Measurements from ENCODE around the gene SIX1.

DNA sequence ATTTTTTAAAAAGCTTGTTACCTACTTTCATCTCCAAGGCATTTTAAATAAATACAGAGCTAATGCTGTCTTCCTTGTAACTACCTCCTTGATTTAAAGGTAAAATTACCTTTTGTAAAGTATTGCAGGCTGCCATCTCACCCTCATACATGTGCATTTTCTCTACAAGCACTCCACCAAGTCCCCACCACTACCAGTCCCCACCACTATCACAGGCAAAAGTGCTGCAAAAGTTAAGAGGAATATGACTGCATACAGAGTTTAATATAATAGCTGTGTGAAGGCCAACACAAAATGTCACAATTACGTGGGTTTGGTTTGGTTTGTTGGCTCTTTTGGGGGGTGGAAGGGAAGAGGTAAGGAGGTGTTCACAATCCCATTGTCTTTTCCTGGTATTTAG is 9.6 kb downstream of the SIX1 start:
- TF ChIP-seq, protein P1, sequence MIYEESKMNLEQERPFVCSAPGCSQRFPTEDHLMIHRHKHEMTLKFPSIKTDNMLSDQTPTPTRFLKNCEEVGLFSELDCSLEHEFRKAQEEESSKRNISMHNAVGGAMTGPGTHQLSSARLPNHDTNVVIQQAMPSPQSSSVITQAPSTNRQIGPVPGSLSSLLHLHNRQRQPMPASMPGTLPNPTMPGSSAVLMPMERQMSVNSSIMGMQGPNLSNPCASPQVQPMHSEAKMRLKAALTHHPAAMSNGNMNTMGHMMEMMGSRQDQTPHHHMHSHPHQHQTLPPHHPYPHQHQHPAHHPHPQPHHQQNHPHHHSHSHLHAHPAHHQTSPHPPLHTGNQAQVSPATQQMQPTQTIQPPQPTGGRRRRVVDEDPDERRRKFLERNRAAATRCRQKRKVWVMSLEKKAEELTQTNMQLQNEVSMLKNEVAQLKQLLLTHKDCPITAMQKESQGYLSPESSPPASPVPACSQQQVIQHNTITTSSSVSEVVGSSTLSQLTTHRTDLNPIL (CRISPR knock-in tag; IDR thresholded peaks at IDR 0.05; ENCODE audit: low read depth) = no peak
- no peak for TF ChIP-seq BACH2 (CRISPR knock-in tag; IDR thresholded peaks at IDR 0.05; ENCODE audit: borderline replicate concordance)

Data from SK-N-SH treated with all-trans-retinoic acid at 6 μM for 48 hours (cell line).